ENCODE results near the gene ATP10B.

Gene ATP10B

GRCh38 chr5:160641405-160641804 lies 210.6 kb downstream of the ATP10B start:
- H3K79me2 ChIP-seq: no peaks in the 10 kb centered on the region
- H3K27ac ChIP-seq: no peak overlapping the region
- TF ChIP-seq, protein P1, sequence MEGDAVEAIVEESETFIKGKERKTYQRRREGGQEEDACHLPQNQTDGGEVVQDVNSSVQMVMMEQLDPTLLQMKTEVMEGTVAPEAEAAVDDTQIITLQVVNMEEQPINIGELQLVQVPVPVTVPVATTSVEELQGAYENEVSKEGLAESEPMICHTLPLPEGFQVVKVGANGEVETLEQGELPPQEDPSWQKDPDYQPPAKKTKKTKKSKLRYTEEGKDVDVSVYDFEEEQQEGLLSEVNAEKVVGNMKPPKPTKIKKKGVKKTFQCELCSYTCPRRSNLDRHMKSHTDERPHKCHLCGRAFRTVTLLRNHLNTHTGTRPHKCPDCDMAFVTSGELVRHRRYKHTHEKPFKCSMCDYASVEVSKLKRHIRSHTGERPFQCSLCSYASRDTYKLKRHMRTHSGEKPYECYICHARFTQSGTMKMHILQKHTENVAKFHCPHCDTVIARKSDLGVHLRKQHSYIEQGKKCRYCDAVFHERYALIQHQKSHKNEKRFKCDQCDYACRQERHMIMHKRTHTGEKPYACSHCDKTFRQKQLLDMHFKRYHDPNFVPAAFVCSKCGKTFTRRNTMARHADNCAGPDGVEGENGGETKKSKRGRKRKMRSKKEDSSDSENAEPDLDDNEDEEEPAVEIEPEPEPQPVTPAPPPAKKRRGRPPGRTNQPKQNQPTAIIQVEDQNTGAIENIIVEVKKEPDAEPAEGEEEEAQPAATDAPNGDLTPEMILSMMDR (IDR thresholded peaks at IDR 0.05): no peak
- no peak overlapping the region for H3K4me3 ChIP-seq (ENCODE audit: low read depth, low read length)
- H3K27me3 ChIP-seq (ENCODE audit: control insufficient read depth, insufficient read depth, low read length): no peaks in the 10 kb centered on the region
- no peak overlapping the region for H2AFZ ChIP-seq
- no peak overlapping the region for H3K4me2 ChIP-seq (ENCODE audit: low read length)
- no peaks in the 10 kb centered on the region for H3K4me1 ChIP-seq
- no peaks in the 10 kb centered on the region for H3K36me3 ChIP-seq (ENCODE audit: control insufficient read depth, insufficient read depth, low read length)
- H3K9ac ChIP-seq: no peak overlapping the region
- H3K9me3 ChIP-seq (ENCODE audit: control insufficient read depth, low read length): no peaks in the 10 kb centered on the region

GRCh38 chr5:160640406-160640805 lies 211.6 kb downstream of the ATP10B start:
- Histone ChIP-seq H3K9ac (no peak overlapping the region), H3K27ac (no peak overlapping the region), H3K79me2 (no peaks in the 10 kb centered on the region), H3K27me3 (ENCODE audit: control insufficient read depth, insufficient read depth, low read length) (no peaks in the 10 kb centered on the region), H3K4me3 (ENCODE audit: low read depth, low read length) (no peak overlapping the region), H2AFZ (no peak overlapping the region), H3K9me3 (ENCODE audit: control insufficient read depth, low read length) (no peaks in the 10 kb centered on the region), H3K4me1 (no peaks in the 10 kb centered on the region), H3K36me3 (ENCODE audit: control insufficient read depth, insufficient read depth, low read length) (no peaks in the 10 kb centered on the region), H3K4me2 (ENCODE audit: low read length) (no peak overlapping the region)
- TF ChIP-seq, protein P1 (IDR thresholded peaks at IDR 0.05): no peak

- Histone ChIP-seq H3K27ac (no peak overlapping the region), H3K79me2 (no peaks in the 10 kb centered on the region), H3K4me2 (ENCODE audit: low read length) (no peak overlapping the region), H3K36me3 (ENCODE audit: control insufficient read depth, insufficient read depth, low read length) (no peaks in the 10 kb centered on the region), H3K27me3 (ENCODE audit: control insufficient read depth, insufficient read depth, low read length) (no peaks in the 10 kb centered on the region), H3K9ac (no peak overlapping the region), H3K4me1 (no peaks in the 10 kb centered on the region), H3K9me3 (ENCODE audit: control insufficient read depth, low read length) (no peaks in the 10 kb centered on the region), H3K4me3 (ENCODE audit: low read depth, low read length) (no peak overlapping the region), H2AFZ (no peak overlapping the region)
- TF ChIP-seq, protein P1 (IDR thresholded peaks at IDR 0.05): no peak
Observed at GRCh38 chr5:160638161-160638742, 213.8 kb downstream of the ATP10B start.

DNA sequence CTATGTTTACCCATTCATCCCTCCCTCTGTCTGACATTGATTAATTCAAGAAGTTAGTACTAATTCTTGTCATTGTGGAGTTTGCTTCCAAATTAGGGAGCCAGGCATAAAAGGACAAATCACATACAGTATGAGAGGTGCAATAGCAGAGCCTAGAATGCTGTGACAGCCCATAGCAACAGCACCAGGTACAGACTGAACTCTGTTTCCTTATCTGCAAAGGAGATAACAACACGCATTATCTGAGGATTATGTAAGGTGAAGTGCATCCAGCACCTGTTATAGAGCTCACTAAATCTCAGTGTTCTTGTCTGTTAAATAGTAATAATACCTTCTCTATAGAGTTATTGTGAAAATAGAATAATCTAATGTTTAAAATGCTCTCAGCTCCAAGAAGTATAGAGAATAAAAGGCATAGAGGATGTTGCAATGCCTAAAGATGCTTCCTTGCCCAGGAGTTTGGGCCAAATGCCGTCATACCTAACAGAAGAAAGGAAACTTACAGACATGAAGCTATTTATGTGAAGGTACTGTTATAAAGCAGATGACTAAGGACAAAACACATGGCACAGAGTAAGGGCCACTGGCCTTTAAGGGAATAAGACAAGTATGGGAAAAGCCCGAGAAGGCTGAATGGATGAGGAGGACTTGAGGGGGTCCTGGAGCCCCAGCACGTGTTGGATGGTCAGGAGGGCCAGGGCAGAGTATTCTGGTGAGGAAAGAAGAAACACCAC lies 214.5 kb downstream of the ATP10B start:
- Histone ChIP-seq H3K27me3 (ENCODE audit: control insufficient read depth, insufficient read depth, low read length) (no peaks in the 10 kb centered on the region), H3K4me3 (ENCODE audit: low read depth, low read length) (no peak overlapping the region), H3K36me3 (ENCODE audit: control insufficient read depth, insufficient read depth, low read length) (no peaks in the 10 kb centered on the region), H3K27ac (no peak overlapping the region), H2AFZ (no peak overlapping the region), H3K4me2 (ENCODE audit: low read length) (no peak overlapping the region), H3K79me2 (no peaks in the 10 kb centered on the region), H3K9ac (no peak overlapping the region), H3K9me3 (ENCODE audit: control insufficient read depth, low read length) (no peaks in the 10 kb centered on the region), H3K4me1 (no peaks in the 10 kb centered on the region)
- TF ChIP-seq, protein P1 (IDR thresholded peaks at IDR 0.05): no peak

DNA sequence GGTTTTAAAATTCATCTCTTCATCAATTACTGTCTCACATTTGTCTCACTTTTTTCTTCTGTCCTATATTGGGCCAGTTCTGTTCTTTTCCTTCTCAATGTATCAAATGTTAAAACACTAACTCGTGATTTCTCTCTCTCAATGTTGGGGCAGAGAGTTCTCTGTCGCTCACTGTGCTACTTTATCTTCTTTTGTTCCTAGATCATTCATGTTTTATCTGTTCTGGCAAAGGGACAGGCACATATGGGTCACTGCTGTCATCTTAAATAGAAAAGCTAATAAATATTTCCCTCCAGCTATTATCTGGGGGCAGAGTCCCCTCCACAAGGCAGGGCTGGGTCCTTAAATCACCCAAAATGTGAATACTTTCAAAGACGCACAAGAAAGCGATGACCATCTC lies 216.3 kb downstream of the ATP10B start:
- no peak overlapping the region for H3K27ac ChIP-seq
- H3K36me3 ChIP-seq (ENCODE audit: control insufficient read depth, insufficient read depth, low read length): no peaks in the 10 kb centered on the region
- no peak overlapping the region for H2AFZ ChIP-seq
- H3K4me1 ChIP-seq: no peaks in the 10 kb centered on the region
- H3K9ac ChIP-seq: no peak overlapping the region
- H3K27me3 ChIP-seq (ENCODE audit: control insufficient read depth, insufficient read depth, low read length): no peaks in the 10 kb centered on the region
- no peak overlapping the region for H3K4me2 ChIP-seq (ENCODE audit: low read length)
- no peaks in the 10 kb centered on the region for H3K9me3 ChIP-seq (ENCODE audit: control insufficient read depth, low read length)
- TF ChIP-seq, protein P1 (IDR thresholded peaks at IDR 0.05): no peak
- no peak overlapping the region for H3K4me3 ChIP-seq (ENCODE audit: low read depth, low read length)
- H3K79me2 ChIP-seq: no peaks in the 10 kb centered on the region
